Prostate gland (tissue), 2 donors: ENCODE measurements around the gene SNRPB. TPM values are rescaled to one million over a fixed set of nuclear protein-coding genes. Genes with fewer than 3 reads are reported as not detected.
A peak's percentile ranks its signal among the peaks of the same experiment; 100 is the strongest.

Experiments used
- DNase-seq: peaks from one replicate; pipeline ENCODE4 v3.0.0-alpha.2; 2019; ENCODE audit warnings: low spot score
- H3K27ac ChIP-seq, 2 donors: fragments of 200-600 bp; sonication (generic); 2 replicates each; pipeline ENCODE4 v1.5.1; 2017 to 2019
- H3K27me3 ChIP-seq: fragments of 200-600 bp; sonication (generic); replicated peaks from 2 replicates; pipeline ENCODE4 v1.5.1; 2019; ENCODE audit not compliant: insufficient read depth
- H3K36me3 ChIP-seq, 2 donors: fragments of 200-600 bp; sonication (generic); 1 replicate in 1 of 2; 2 replicates in 1 of 2; pipeline versions ENCODE4 v1.5.1 to v1.8.1; 2017 to 2019
- H3K4me1 ChIP-seq: fragments of 200-600 bp; sonication (generic); replicated peaks from 2 replicates; pipeline ENCODE4 v1.5.1; 2019
- H3K4me3 ChIP-seq, 2 donors: fragments of 200-600 bp; sonication (generic); 2 replicates each; pipeline ENCODE4 v1.5.1; 2017 to 2019
- H3K9me3 ChIP-seq: fragments of 200-600 bp; sonication (generic); 2 replicates; pipeline ENCODE4 v1.5.1; 2017
- CTCF ChIP-seq, 4 experiments: fragments of 200-600 bp in 2 of 4; fragments of 450-650 bp in 2 of 4; sonication (generic) in 2 of 4; IDR thresholded peaks; 1 replicate in 3 of 4; 2 replicates in 1 of 4; pipeline ENCODE4 v1.5.1; 2016 to 2019; ENCODE audit warnings: antibody characterized with exemption in 4 of 4, mild to moderate bottlenecking in 2 of 4, moderate library complexity in 2 of 4
- POLR2A ChIP-seq: fragments of 450-650 bp; IDR thresholded peaks from one replicate; pipeline ENCODE4 v1.6.1; 2016; ENCODE audit warnings: antibody characterized with exemption, mild to moderate bottlenecking
- POLR2AphosphoS5 ChIP-seq: sonication (generic); formaldehyde crosslinking; IDR thresholded peaks from one replicate; pipeline ENCODE4 v1.6.1; 2017; ENCODE audit warnings: antibody characterized with exemption
- WGBS: methylation state at CpG from one replicate; pipeline ENCODE4 v1.1.5; 2018; 5-methylcytosine and 5-hydroxymethylcytosine counted together
- intact Hi-C: fragments of 100-400 bp; cut with DNase I; formaldehyde crosslinking; loops from one replicate; pipeline ENCODE4 v1.14.2; 2022
- total RNA-seq, 2 donors: library from RNA; depleted of rRNA; stranded (reverse); fragments of >200 nt; gene quantifications; one replicate each; pipeline ENCODE4 v1.1.0, GENCODE V29; 2016

Gene SNRPB
- total RNA-seq, 2 donors from 2014 or later: 215 to 294 TPM

- no peak overlapping the region for H3K4me3 ChIP-seq
- TF ChIP-seq POLR2A: no peak
- 64% methylated on average over 2 of the region's 2 CpGs for WGBS
- H3K4me1 ChIP-seq: no peaks in the 10 kb centered on the region
- no peaks in the 10 kb centered on the region for H3K36me3 ChIP-seq
- intact Hi-C loops: no loop called here
- H3K27me3 ChIP-seq: no peaks in the 10 kb centered on the region
- no peaks in the 10 kb centered on the region for H3K9me3 ChIP-seq
- no peak overlapping the region for H3K27ac ChIP-seq
- DNase-seq: no peak
Measured at GRCh38 chr20:2516399-2516798, 45.8 kb upstream of the SNRPB start.

- intact Hi-C loops: no loop called here
- Histone ChIP-seq H3K4me3 (no peak overlapping the region), H3K9me3 (no peaks in the 10 kb centered on the region), H3K4me1 (no peaks in the 10 kb centered on the region), H3K27me3 (no peaks in the 10 kb centered on the region), H3K36me3 (no peaks in the 10 kb centered on the region), H3K27ac (no peak overlapping the region)
- DNase-seq: no peak
- TF ChIP-seq POLR2A: no peak
- TF ChIP-seq CTCF (IDR thresholded peaks at IDR 0.05): no peak
- TF ChIP-seq POLR2AphosphoS5: no peak
- 61% methylated on average over 1 of the region's 1 CpG for WGBS
Measured at GRCh38 chr20:2515203-2515602, 44.6 kb upstream of the SNRPB start.

GRCh38 chr20:2509794-2510193 is 39.2 kb upstream of the SNRPB start:
- H3K4me3 ChIP-seq: no peak overlapping the region
- TF ChIP-seq POLR2AphosphoS5 (no peak), POLR2A (no peak), CTCF (IDR thresholded peaks at IDR 0.05) (no peak)
- no peaks in the 10 kb centered on the region for H3K9me3 ChIP-seq
- no peak overlapping the region for H3K27ac ChIP-seq
- WGBS: 82% methylated on average over 3 of the region's 3 CpGs
- no peaks in the 10 kb centered on the region for H3K27me3 ChIP-seq
- no peak for DNase-seq
- no peaks in the 10 kb centered on the region for H3K36me3 ChIP-seq
- no peaks in the 10 kb centered on the region for H3K4me1 ChIP-seq
- intact Hi-C loops: loop anchor here (2.0 kb wide), 1 partner anchor 39 kb away; the partner anchor contains the start of gene SNRPB

GRCh38 chr20:2509468-2509781 is 38.8 kb upstream of the SNRPB start:
- intact Hi-C loops: loop anchor here (2.0 kb wide), 1 partner anchor 39 kb away; the partner anchor contains the start of gene SNRPB
- H3K4me3 ChIP-seq: peak overlapping the region; percentile 80 to 87
- peak overlapping the region; percentile 88 to 90 for H3K27ac ChIP-seq
- DNase-seq: no peak
- TF ChIP-seq POLR2AphosphoS5 (no peak), POLR2A (no peak), CTCF (IDR thresholded peaks at IDR 0.05) (no peak)
- no peaks in the 10 kb centered on the region for H3K27me3 ChIP-seq
- H3K4me1 ChIP-seq: no peaks in the 10 kb centered on the region
- no peaks in the 10 kb centered on the region for H3K9me3 ChIP-seq
- H3K36me3 ChIP-seq: no peaks in the 10 kb centered on the region
- WGBS: 48% methylated on average over 9 of the region's 9 CpGs

- intact Hi-C loops: loop anchor here (2.0 kb wide), 1 partner anchor 38 kb away; the partner anchor contains the start of gene SNRPB
- 1% methylated on average over 52 of the region's 53 CpGs for WGBS
- peak within 1 kb of the TSS; percentile 88 to 90 for H3K27ac ChIP-seq
- H3K27me3 ChIP-seq: no peaks in the 10 kb centered on the region
- no peak for TF ChIP-seq CTCF (IDR thresholded peaks at IDR 0.05)
- no peak for TF ChIP-seq POLR2A
- peak; percentile 93 for TF ChIP-seq POLR2AphosphoS5
- DNase-seq: peak; percentile 76
- H3K4me3 ChIP-seq: peak within 1 kb of the TSS; percentile 80 to 87
- no peaks in the 10 kb centered on the region for H3K9me3 ChIP-seq
- no peaks in the 10 kb centered on the region for H3K36me3 ChIP-seq
- no peaks in the 10 kb centered on the region for H3K4me1 ChIP-seq
Measured at GRCh38 chr20:2508631-2509467, 38.3 kb upstream of the SNRPB start, which contains the start of gene ZNF343. Gene ZNF343, minus strand, starts transcription at chr20:2508915. Its CDS starts 15,020 bp downstream, at chr20:2493895.
